8988T (cell line): ENCODE data around the gene SOX11.

Experiments
- DNase-seq: peaks from one replicate; pipeline ENCODE4 v3.0.0; 2011

Gene SOX11

GRCh38 chr2:5725794-5726463 is 33.7 kb downstream of the SOX11 start:
- no peak for DNase-seq

GRCh38 chr2:5727235-5727634 is 35.1 kb downstream of the SOX11 start:
- DNase-seq = no peak

- no peak for DNase-seq
Measured at GRCh38 chr2:5729416-5729815, 37.2 kb downstream of the SOX11 start.

- DNase-seq = no peak
Measured at GRCh38 chr2:5730386-5730785, 38.2 kb downstream of the SOX11 start.

GRCh38 chr2:5734859-5735520 is 42.8 kb downstream of the SOX11 start:
- no peak for DNase-seq

- no peak for DNase-seq
Measured at GRCh38 chr2:5735521-5735861, 43.3 kb downstream of the SOX11 start.

- no peak for DNase-seq
Measured at GRCh38 chr2:5736050-5736449, 43.9 kb downstream of the SOX11 start.

GRCh38 chr2:5736886-5737285 is 44.7 kb downstream of the SOX11 start:
- no peak for DNase-seq

GRCh38 chr2:5740053-5740452 is 47.9 kb downstream of the SOX11 start:
- DNase-seq = no peak

GRCh38 chr2:5740817-5741216 is 48.6 kb downstream of the SOX11 start:
- no peak for DNase-seq

GRCh38 chr2:5741242-5741641 is 49.1 kb downstream of the SOX11 start:
- no peak for DNase-seq

GRCh38 chr2:5742126-5742525 is 49.9 kb downstream of the SOX11 start:
- no peak for DNase-seq

- DNase-seq = no peak
Measured at GRCh38 chr2:5748391-5748790, 56.2 kb downstream of the SOX11 start.

GRCh38 chr2:5748946-5749345 is 56.8 kb downstream of the SOX11 start:
- DNase-seq = no peak

- DNase-seq = no peak
Measured at GRCh38 chr2:5749347-5749746, 57.2 kb downstream of the SOX11 start.
